Karpas-422 (cell line): ENCODE results near the gene ALDH3A2. TPM values are rescaled to one million over a fixed set of nuclear protein-coding genes. Genes with fewer than 3 reads are reported as not detected.

Experiments used
- DNase-seq: peaks from one replicate; pipeline ENCODE4 v3.0.0-alpha.2; 2015
- H2AFZ ChIP-seq: fragments of 200-600 bp; sonication (generic); 2 replicates; pipeline ENCODE4 v1.6.1; 2014; ENCODE audit warnings: antibody characterized with exemption, low read length, mixed read lengths
- H3K27ac ChIP-seq: fragments of 200-600 bp; sonication (generic); 2 replicates; pipeline ENCODE4 v1.5.1; 2014; ENCODE audit warnings: mild to moderate bottlenecking, low read length, moderate library complexity
- H3K27me3 ChIP-seq: fragments of 200-600 bp; sonication (generic); 2 replicates; pipeline ENCODE4 v1.6.1; 2014; ENCODE audit warnings: low read length, mixed read lengths
- H3K36me3 ChIP-seq: fragments of 200-600 bp; sonication (generic); 2 replicates; pipeline ENCODE4 v1.6.1; 2014; ENCODE audit warnings: low read length, mixed read lengths; ENCODE audit not compliant: insufficient read depth
- H3K4me1 ChIP-seq: fragments of 200-600 bp; sonication (generic); 2 replicates; pipeline ENCODE4 v1.6.1; 2014; ENCODE audit warnings: mild to moderate bottlenecking, low read length, mixed read lengths
- H3K4me2 ChIP-seq: fragments of 200-600 bp; sonication (generic); 2 replicates; pipeline ENCODE4 v1.6.1; 2014; ENCODE audit warnings: low read length, low read depth, mild to moderate bottlenecking; ENCODE audit not compliant: poor library complexity, severe bottlenecking
- H3K4me3 ChIP-seq: fragments of 200-600 bp; sonication (generic); 2 replicates; pipeline ENCODE4 v1.5.1; 2014; ENCODE audit warnings: mild to moderate bottlenecking, antibody characterized with exemption, low read length, mixed read lengths
- H3K79me2 ChIP-seq: fragments of 200-600 bp; sonication (generic); 2 replicates; pipeline ENCODE4 v1.6.1; 2014; ENCODE audit warnings: mild to moderate bottlenecking, low read length, mixed read lengths
- H3K9ac ChIP-seq: fragments of 200-600 bp; sonication (generic); 2 replicates; pipeline ENCODE4 v1.6.0; 2014; ENCODE audit warnings: low read length
- H3K9me2 ChIP-seq: fragments of 200-600 bp; sonication (generic), shearing (Covaris generic); replicated peaks from 2 replicates; pipeline ENCODE4 v1.6.0; 2014; ENCODE audit warnings: mild to moderate bottlenecking, low read length, moderate library complexity; ENCODE audit not compliant: insufficient read depth
- H3K9me3 ChIP-seq: fragments of 300-700, 200-600 bp; sonication (generic); 2 replicates; pipeline ENCODE4 v1.6.1; 2014; ENCODE audit warnings: low read length, mixed read lengths
- H4K20me1 ChIP-seq: fragments of 200-600 bp; sonication (generic); 2 replicates; pipeline ENCODE4 v1.6.1; 2014; ENCODE audit warnings: mild to moderate bottlenecking, antibody characterized with exemption, low read length, low read depth; ENCODE audit not compliant: insufficient read depth
- total RNA-seq: library from RNA; depleted of rRNA; stranded (reverse); fragments of >200 nt; shearing (Covaris generic); gene quantifications from 2 replicates; pipeline ENCODE4 v1.2.3, GENCODE V29; 2014; ENCODE audit warnings: low replicate concordance

The ALDH3A2 gene
- total RNA-seq, 1 experiment from 2014 or later, result 2.0 TPM

GRCh38 chr17:19718041-19718612 lies 69.6 kb downstream of the ALDH3A2 start:
- H4K20me1 ChIP-seq, result peaks cover 3% of the 10 kb centered on the region; the same call in 1 of the 2 replicates
- no peak overlapping the region for H3K27ac ChIP-seq
- H3K9me2 ChIP-seq, result no peaks in the 10 kb centered on the region
- no peaks in the 10 kb centered on the region for H3K27me3 ChIP-seq
- H3K4me2 ChIP-seq, result no peak overlapping the region
- no peaks in the 10 kb centered on the region for H3K4me1 ChIP-seq
- DNase-seq, result no peak
- H3K79me2 ChIP-seq, result no peaks in the 10 kb centered on the region
- no peak overlapping the region for H3K9ac ChIP-seq
- H3K4me3 ChIP-seq, result no peak overlapping the region
- H3K36me3 ChIP-seq, result no peaks in the 10 kb centered on the region
- no peaks in the 10 kb centered on the region for H3K9me3 ChIP-seq
- H2AFZ ChIP-seq, result no peak overlapping the region

GRCh38 chr17:19718613-19719354 lies 70.2 kb downstream of the ALDH3A2 start:
- Histone ChIP-seq H2AFZ (no peak overlapping the region), H3K79me2 (no peaks in the 10 kb centered on the region), H3K4me3 (no peak overlapping the region), H3K4me2 (no peak overlapping the region), H3K27me3 (no peaks in the 10 kb centered on the region), H3K27ac (no peak overlapping the region), H3K4me1 (no peaks in the 10 kb centered on the region), H3K36me3 (no peaks in the 10 kb centered on the region), H3K9me2 (no peaks in the 10 kb centered on the region), H3K9me3 (no peaks in the 10 kb centered on the region), H4K20me1 (peaks cover 3% of the 10 kb centered on the region; the same call in 1 of the 2 replicates), H3K9ac (no peak overlapping the region)
- peak; percentile 76 for DNase-seq

GRCh38 chr17:19719355-19720209 lies 71.0 kb downstream of the ALDH3A2 start:
- Histone ChIP-seq H3K4me2 (no peak overlapping the region), H3K9me2 (no peaks in the 10 kb centered on the region), H2AFZ (no peak overlapping the region), H3K4me3 (no peak overlapping the region), H3K27ac (no peak overlapping the region), H3K9ac (no peak overlapping the region), H4K20me1 (peaks cover 3% of the 10 kb centered on the region; the same call in 1 of the 2 replicates), H3K79me2 (no peaks in the 10 kb centered on the region), H3K9me3 (no peaks in the 10 kb centered on the region), H3K4me1 (no peaks in the 10 kb centered on the region), H3K27me3 (no peaks in the 10 kb centered on the region), H3K36me3 (no peaks in the 10 kb centered on the region)
- DNase-seq, result no peak

DNA sequence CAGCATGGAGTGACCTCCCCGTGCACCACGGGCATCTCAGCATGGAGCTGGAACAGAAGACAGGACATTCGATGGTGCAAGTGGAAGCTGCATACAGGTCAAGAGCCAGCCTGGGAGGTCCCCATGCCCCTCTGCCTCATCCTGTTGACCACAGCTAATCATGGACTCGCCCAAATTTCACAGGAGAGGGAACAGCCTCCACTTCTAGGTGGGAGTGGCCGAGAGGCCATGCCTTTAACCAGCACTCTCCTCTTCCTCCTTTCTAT lies 71.6 kb downstream of the ALDH3A2 start:
- Histone ChIP-seq H2AFZ (no peak overlapping the region), H3K4me1 (no peaks in the 10 kb centered on the region), H3K4me2 (no peak overlapping the region), H4K20me1 (peaks cover 3% of the 10 kb centered on the region; the same call in 1 of the 2 replicates), H3K36me3 (no peaks in the 10 kb centered on the region), H3K9me3 (no peaks in the 10 kb centered on the region), H3K27ac (no peak overlapping the region), H3K9me2 (no peaks in the 10 kb centered on the region), H3K9ac (no peak overlapping the region), H3K79me2 (no peaks in the 10 kb centered on the region), H3K4me3 (no peak overlapping the region), H3K27me3 (no peaks in the 10 kb centered on the region)
- DNase-seq, result no peak

- no peaks in the 10 kb centered on the region for H3K79me2 ChIP-seq
- H2AFZ ChIP-seq, result no peak overlapping the region
- no peaks in the 10 kb centered on the region for H3K4me1 ChIP-seq
- peaks cover 3% of the 10 kb centered on the region; the same call in 1 of the 2 replicates for H4K20me1 ChIP-seq
- no peaks in the 10 kb centered on the region for H3K9me3 ChIP-seq
- H3K9ac ChIP-seq, result no peak overlapping the region
- DNase-seq, result no peak
- H3K9me2 ChIP-seq, result no peaks in the 10 kb centered on the region
- H3K36me3 ChIP-seq, result no peaks in the 10 kb centered on the region
- H3K27me3 ChIP-seq, result no peaks in the 10 kb centered on the region
- no peak overlapping the region for H3K4me2 ChIP-seq
- H3K27ac ChIP-seq, result no peak overlapping the region
- no peak overlapping the region for H3K4me3 ChIP-seq
Measured at GRCh38 chr17:19720631-19721426, 72.3 kb downstream of the ALDH3A2 start.

GRCh38 chr17:19723964-19724363 lies 75.4 kb downstream of the ALDH3A2 start:
- Histone ChIP-seq H3K4me3 (no peak overlapping the region), H3K27ac (no peak overlapping the region), H3K36me3 (no peaks in the 10 kb centered on the region), H3K27me3 (no peaks in the 10 kb centered on the region), H3K9ac (no peak overlapping the region), H3K4me2 (no peak overlapping the region), H3K79me2 (no peaks in the 10 kb centered on the region), H4K20me1 (peaks cover 2% of the 10 kb centered on the region; the same call in 1 of the 2 replicates), H3K4me1 (no peaks in the 10 kb centered on the region), H3K9me2 (no peaks in the 10 kb centered on the region), H3K9me3 (no peaks in the 10 kb centered on the region), H2AFZ (no peak overlapping the region)
- no peak for DNase-seq

DNA sequence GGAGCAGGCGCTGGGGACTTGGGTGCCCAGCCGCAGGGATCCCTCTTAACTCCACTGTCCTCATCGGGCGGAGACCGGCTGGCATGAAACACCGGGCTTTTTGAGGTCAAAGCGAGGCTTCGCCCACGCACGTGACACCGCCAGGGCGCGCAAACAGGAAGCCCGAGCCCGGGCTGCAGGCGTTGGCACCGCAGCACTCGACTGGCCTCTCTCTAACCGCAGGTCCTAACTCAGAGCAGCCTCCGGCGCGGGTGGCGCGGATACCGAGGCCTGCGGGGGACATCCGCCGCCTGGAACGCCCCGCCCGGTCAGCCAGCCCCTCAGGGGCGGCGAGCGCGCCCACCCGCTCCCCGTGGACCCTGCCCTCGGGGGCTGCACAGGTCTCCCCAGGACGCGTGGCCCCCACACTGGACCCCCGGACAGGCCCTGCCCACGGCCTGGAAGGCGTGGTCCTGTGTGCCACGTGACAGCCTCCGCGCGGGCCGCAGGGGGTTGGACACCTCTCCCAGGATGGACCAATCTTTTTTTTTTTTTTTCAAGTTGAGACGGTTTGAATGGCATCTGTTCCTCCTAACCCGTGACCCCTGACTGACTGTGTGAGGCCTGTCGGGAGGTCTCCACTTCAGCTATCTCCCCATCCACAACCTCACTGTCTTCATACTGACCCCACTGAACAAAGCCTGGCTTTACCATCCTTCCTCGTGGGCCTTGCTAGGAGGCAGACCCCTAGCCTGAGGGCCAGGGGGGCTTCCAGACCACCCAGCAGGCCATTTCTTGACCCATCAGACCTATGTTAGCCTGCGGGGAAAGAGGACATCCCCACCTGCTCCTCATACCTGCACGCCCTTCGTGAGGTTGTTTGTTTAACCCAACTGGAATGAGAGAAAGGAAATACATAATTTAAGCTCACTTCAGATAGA lies 76.2 kb downstream of the ALDH3A2 start:
- Histone ChIP-seq H3K9ac (no peak overlapping the region), H3K4me3 (no peak overlapping the region), H3K4me2 (no peak overlapping the region), H3K27me3 (no peaks in the 10 kb centered on the region), H3K79me2 (no peaks in the 10 kb centered on the region), H3K9me3 (no peaks in the 10 kb centered on the region), H4K20me1 (no peaks in the 10 kb centered on the region), H3K4me1 (no peaks in the 10 kb centered on the region), H3K27ac (no peak overlapping the region), H3K36me3 (no peaks in the 10 kb centered on the region), H3K9me2 (no peaks in the 10 kb centered on the region), H2AFZ (no peak overlapping the region)
- no peak for DNase-seq
